Measurements from ENCODE around the gene CARD11.

The CARD11 gene

DNA sequence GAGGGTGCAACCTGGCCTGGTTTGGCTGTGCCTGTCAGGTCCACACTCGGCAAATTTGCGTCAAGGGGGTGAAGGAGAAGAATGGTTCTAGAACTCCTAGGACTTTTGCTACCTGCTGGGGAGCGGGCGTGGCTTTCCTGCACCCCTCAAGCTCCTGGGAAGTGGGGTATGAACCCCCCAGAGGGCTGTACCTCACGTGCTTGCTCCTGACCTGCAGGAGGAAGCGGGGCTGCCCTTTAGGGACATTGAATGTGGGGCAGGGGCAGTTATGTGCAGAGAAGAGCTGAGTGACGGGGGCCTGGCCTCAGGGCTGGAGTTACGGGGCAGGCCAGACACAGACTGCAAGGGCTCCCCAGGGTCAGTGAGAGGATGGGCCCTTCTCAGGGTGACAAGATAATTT is 138.2 kb downstream of the CARD11 start:
- Histone ChIP-seq H3K36me3 (ENCODE audit: insufficient read depth, low read length) (no peaks in the 10 kb centered on the region), H3K4me3 (ENCODE audit: low read length) (no peak overlapping the region), H3K4me2 (ENCODE audit: low read length) (no peak overlapping the region), H3K9me3 (replicated peaks; ENCODE audit: low read length) (no peaks in the 10 kb centered on the region), H3K27me3 (ENCODE audit: control insufficient read depth, insufficient read depth, low read length) (peaks cover 16% of the 10 kb centered on the region), H3K4me1 (ENCODE audit: control insufficient read depth, insufficient read depth, low read length) (no peaks in the 10 kb centered on the region), H3K9ac (ENCODE audit: low read depth, low read length) (no peak overlapping the region)

DNA sequence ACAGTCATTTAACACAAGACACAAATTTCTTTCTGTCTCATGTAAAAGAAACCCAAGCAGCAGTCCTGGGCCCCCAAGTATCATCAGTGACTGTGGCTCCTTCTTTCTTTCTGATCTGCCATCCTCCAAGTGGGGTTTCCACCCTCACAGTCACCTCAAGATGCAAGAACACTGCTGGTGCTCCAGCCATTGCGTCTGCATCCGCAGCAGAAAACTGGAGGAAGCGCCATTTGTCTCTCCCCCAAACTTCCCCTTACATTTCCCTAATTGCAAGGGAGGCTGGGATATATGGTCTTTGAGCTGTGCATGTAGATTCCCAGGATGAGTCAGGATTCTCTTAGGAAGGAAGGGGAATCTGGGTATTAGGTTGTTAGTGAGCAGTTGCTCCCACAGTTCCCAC is 138.6 kb downstream of the CARD11 start:
- H3K4me2 ChIP-seq (ENCODE audit: low read length), result no peak overlapping the region
- H3K36me3 ChIP-seq (ENCODE audit: insufficient read depth, low read length), result no peaks in the 10 kb centered on the region
- peaks cover 16% of the 10 kb centered on the region for H3K27me3 ChIP-seq (ENCODE audit: control insufficient read depth, insufficient read depth, low read length)
- no peaks in the 10 kb centered on the region for H3K4me1 ChIP-seq (ENCODE audit: control insufficient read depth, insufficient read depth, low read length)
- H3K9me3 ChIP-seq (replicated peaks; ENCODE audit: low read length), result no peaks in the 10 kb centered on the region
- H3K4me3 ChIP-seq (ENCODE audit: low read length), result no peak overlapping the region
- H3K9ac ChIP-seq (ENCODE audit: low read depth, low read length), result no peak overlapping the region

- Histone ChIP-seq H3K36me3 (ENCODE audit: insufficient read depth, low read length) (no peaks in the 10 kb centered on the region), H3K9ac (ENCODE audit: low read depth, low read length) (no peak overlapping the region), H3K9me3 (replicated peaks; ENCODE audit: low read length) (no peaks in the 10 kb centered on the region), H3K4me3 (ENCODE audit: low read length) (no peak overlapping the region), H3K4me1 (ENCODE audit: control insufficient read depth, insufficient read depth, low read length) (no peaks in the 10 kb centered on the region), H3K27me3 (ENCODE audit: control insufficient read depth, insufficient read depth, low read length) (peaks cover 16% of the 10 kb centered on the region), H3K4me2 (ENCODE audit: low read length) (no peak overlapping the region)
These were observed 139.5 kb downstream of the CARD11 start for GRCh38 chr7:2904202-2904601.

DNA sequence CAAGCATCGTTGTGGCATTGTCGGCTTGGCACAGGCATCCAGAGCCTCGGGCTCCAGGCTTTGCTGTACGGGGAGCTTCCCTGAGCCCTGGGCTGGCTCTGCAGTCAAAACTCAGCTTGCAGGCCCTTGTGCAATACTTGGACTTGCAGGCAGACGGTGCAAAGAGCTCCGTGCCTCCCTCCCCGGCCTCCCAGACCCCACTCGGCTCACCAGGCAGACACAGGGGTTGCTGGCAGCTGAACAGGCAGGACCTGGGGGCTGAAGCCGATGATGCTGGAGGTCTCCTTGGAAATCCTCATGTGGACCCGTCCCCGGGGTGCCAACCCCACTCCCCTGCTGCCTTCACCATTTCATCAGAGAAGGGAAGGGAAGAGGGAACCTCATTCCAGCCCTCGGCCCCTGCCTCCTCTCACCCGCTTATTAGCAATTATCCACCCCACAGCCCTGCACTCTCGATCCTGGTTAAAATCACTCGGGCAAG is 139.9 kb downstream of the CARD11 start:
- Histone ChIP-seq H3K4me2 (ENCODE audit: low read length) (no peak overlapping the region), H3K27me3 (ENCODE audit: control insufficient read depth, insufficient read depth, low read length) (peaks cover 19% of the 10 kb centered on the region), H3K4me3 (ENCODE audit: low read length) (no peak overlapping the region), H3K9ac (ENCODE audit: low read depth, low read length) (no peak overlapping the region), H3K9me3 (replicated peaks; ENCODE audit: low read length) (no peaks in the 10 kb centered on the region), H3K36me3 (ENCODE audit: insufficient read depth, low read length) (no peaks in the 10 kb centered on the region), H3K4me1 (ENCODE audit: control insufficient read depth, insufficient read depth, low read length) (no peaks in the 10 kb centered on the region)

GRCh38 chr7:2897023-2897422 is 146.6 kb downstream of the CARD11 start:
- no peak overlapping the region for H3K9ac ChIP-seq (ENCODE audit: low read depth, low read length)
- no peaks in the 10 kb centered on the region for H3K9me3 ChIP-seq (replicated peaks; ENCODE audit: low read length)

DNA sequence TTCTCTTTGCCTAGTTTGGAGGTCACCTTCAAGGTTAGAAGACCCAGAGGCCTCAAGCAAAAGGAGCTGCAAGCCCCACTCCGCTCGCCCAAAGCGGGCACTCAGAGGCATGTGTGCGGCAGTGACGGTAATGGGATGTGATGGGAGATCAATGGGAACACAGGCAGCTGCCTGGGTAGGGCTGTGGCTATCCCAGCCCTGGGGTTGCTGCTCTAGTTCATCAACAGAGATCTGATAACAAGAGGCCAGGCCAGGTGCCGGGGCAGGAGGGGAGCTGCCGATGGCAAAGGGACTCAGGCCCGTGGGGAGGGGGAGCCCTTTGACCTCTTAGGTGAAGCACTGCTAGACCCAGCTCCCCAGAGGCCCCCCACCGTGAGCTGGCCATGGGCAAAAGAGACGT is 147.5 kb downstream of the CARD11 start:
- Histone ChIP-seq H3K4me1 (ENCODE audit: control insufficient read depth, insufficient read depth, low read length) (peaks cover 10% of the 10 kb centered on the region), H3K27me3 (ENCODE audit: control insufficient read depth, insufficient read depth, low read length) (peaks cover 24% of the 10 kb centered on the region), H3K4me2 (ENCODE audit: low read length) (no peak overlapping the region), H3K9me3 (replicated peaks; ENCODE audit: low read length) (no peaks in the 10 kb centered on the region), H3K9ac (ENCODE audit: low read depth, low read length) (no peak overlapping the region), H3K4me3 (ENCODE audit: low read length) (no peak overlapping the region), H3K36me3 (ENCODE audit: insufficient read depth, low read length) (no peaks in the 10 kb centered on the region)

More at GRCh38 chr7:2897023-2897422, 146.6 kb downstream of the CARD11 start:
- Histone ChIP-seq H3K4me1 (ENCODE audit: control insufficient read depth, insufficient read depth, low read length) (peaks cover 10% of the 10 kb centered on the region), H3K36me3 (ENCODE audit: insufficient read depth, low read length) (no peaks in the 10 kb centered on the region), H3K4me3 (ENCODE audit: low read length) (no peak overlapping the region), H3K27me3 (ENCODE audit: control insufficient read depth, insufficient read depth, low read length) (peaks cover 24% of the 10 kb centered on the region), H3K4me2 (ENCODE audit: low read length) (no peak overlapping the region)

GRCh38 chr7:2894118-2894940 is 149.3 kb downstream of the CARD11 start:
- H3K4me3 ChIP-seq (ENCODE audit: low read length), result no peak overlapping the region
- H3K4me1 ChIP-seq (ENCODE audit: control insufficient read depth, insufficient read depth, low read length), result peaks cover 10% of the 10 kb centered on the region
- H3K4me2 ChIP-seq (ENCODE audit: low read length), result no peak overlapping the region
- no peaks in the 10 kb centered on the region for H3K36me3 ChIP-seq (ENCODE audit: insufficient read depth, low read length)
- H3K27me3 ChIP-seq (ENCODE audit: control insufficient read depth, insufficient read depth, low read length), result peaks cover 24% of the 10 kb centered on the region
- H3K9me3 ChIP-seq (replicated peaks; ENCODE audit: low read length), result no peaks in the 10 kb centered on the region
- H3K9ac ChIP-seq (ENCODE audit: low read depth, low read length), result no peak overlapping the region

GRCh38 chr7:2893411-2893861 is 150.2 kb downstream of the CARD11 start:
- Histone ChIP-seq H3K27me3 (ENCODE audit: control insufficient read depth, insufficient read depth, low read length) (peaks cover 19% of the 10 kb centered on the region), H3K36me3 (ENCODE audit: insufficient read depth, low read length) (no peaks in the 10 kb centered on the region), H3K9ac (ENCODE audit: low read depth, low read length) (no peak overlapping the region), H3K4me1 (ENCODE audit: control insufficient read depth, insufficient read depth, low read length) (peaks cover 10% of the 10 kb centered on the region), H3K4me2 (ENCODE audit: low read length) (no peak overlapping the region), H3K9me3 (replicated peaks; ENCODE audit: low read length) (no peaks in the 10 kb centered on the region), H3K4me3 (ENCODE audit: low read length) (no peak overlapping the region)

GRCh38 chr7:2892549-2892948 is 151.1 kb downstream of the CARD11 start:
- peak overlapping the region; percentile 13 for H3K4me2 ChIP-seq (ENCODE audit: low read length)
- H3K9ac ChIP-seq (ENCODE audit: low read depth, low read length), result no peak overlapping the region
- no peak overlapping the region for H3K4me3 ChIP-seq (ENCODE audit: low read length)
- H3K27me3 ChIP-seq (ENCODE audit: control insufficient read depth, insufficient read depth, low read length), result peaks cover 19% of the 10 kb centered on the region
- peaks cover 10% of the 10 kb centered on the region for H3K4me1 ChIP-seq (ENCODE audit: control insufficient read depth, insufficient read depth, low read length)
- H3K9me3 ChIP-seq (replicated peaks; ENCODE audit: low read length), result no peaks in the 10 kb centered on the region
- H3K36me3 ChIP-seq (ENCODE audit: insufficient read depth, low read length), result no peaks in the 10 kb centered on the region

GRCh38 chr7:2887816-2888215 is 155.9 kb downstream of the CARD11 start:
- no peaks in the 10 kb centered on the region for H3K9me3 ChIP-seq (replicated peaks; ENCODE audit: low read length)
- H3K9ac ChIP-seq (ENCODE audit: low read depth, low read length), result no peak overlapping the region
- no peaks in the 10 kb centered on the region for H3K36me3 ChIP-seq (ENCODE audit: insufficient read depth, low read length)
- no peak overlapping the region for H3K4me3 ChIP-seq (ENCODE audit: low read length)
- H3K27me3 ChIP-seq (ENCODE audit: control insufficient read depth, insufficient read depth, low read length), result peaks cover 12% of the 10 kb centered on the region
- H3K4me2 ChIP-seq (ENCODE audit: low read length), result no peak overlapping the region
- H3K4me1 ChIP-seq (ENCODE audit: control insufficient read depth, insufficient read depth, low read length), result peaks cover 5% of the 10 kb centered on the region

- Histone ChIP-seq H3K36me3 (ENCODE audit: insufficient read depth, low read length) (no peaks in the 10 kb centered on the region), H3K4me3 (ENCODE audit: low read length) (no peak overlapping the region), H3K9ac (ENCODE audit: low read depth, low read length) (no peak overlapping the region), H3K27me3 (ENCODE audit: control insufficient read depth, insufficient read depth, low read length) (peaks cover 6% of the 10 kb centered on the region), H3K4me1 (ENCODE audit: control insufficient read depth, insufficient read depth, low read length) (no peaks in the 10 kb centered on the region), H3K9me3 (replicated peaks; ENCODE audit: low read length) (no peaks in the 10 kb centered on the region), H3K4me2 (ENCODE audit: low read length) (peak overlapping the region; percentile 57)
These were observed 156.8 kb downstream of the CARD11 start for GRCh38 chr7:2886900-2887299.

GRCh38 chr7:2886391-2886790 is 157.3 kb downstream of the CARD11 start:
- peaks cover 6% of the 10 kb centered on the region for H3K27me3 ChIP-seq (ENCODE audit: control insufficient read depth, insufficient read depth, low read length)
- no peaks in the 10 kb centered on the region for H3K4me1 ChIP-seq (ENCODE audit: control insufficient read depth, insufficient read depth, low read length)
- no peak overlapping the region for H3K4me3 ChIP-seq (ENCODE audit: low read length)
- H3K4me2 ChIP-seq (ENCODE audit: low read length), result no peak overlapping the region
- no peak overlapping the region for H3K9ac ChIP-seq (ENCODE audit: low read depth, low read length)
- no peaks in the 10 kb centered on the region for H3K9me3 ChIP-seq (replicated peaks; ENCODE audit: low read length)
- H3K36me3 ChIP-seq (ENCODE audit: insufficient read depth, low read length), result no peaks in the 10 kb centered on the region

Data from skeletal muscle satellite cell (primary cell).